Left ventricle myocardium superior (tissue), 1 donor: ENCODE results near the gene TPO. TPM values are rescaled to one million over a fixed set of nuclear protein-coding genes. Genes with fewer than 3 reads are reported as not detected.
"Not testable (repeated sequence)": the region's sequence is repeated elsewhere in the genome, so short reads cannot be mapped to it uniquely, and the experiment has no call there.

ENCODE experiments used
- ATAC-seq: fragments of 200-7000 bp; cut with Tn5 transposase; one replicate; pipeline ENCODE4 v1.9.1; 2020; ENCODE audit warnings: mild to moderate bottlenecking, moderate library complexity
- DNase-seq: peaks from one replicate; pipeline ENCODE4 v3.0.0-alpha.2; 2020
- intact Hi-C: fragments of 100-400 bp; cut with micrococcal nuclease; formaldehyde crosslinking; loops from one replicate; pipeline ENCODE4 v1.11.0; 2022
- long read RNA-seq: library from polyadenylated mRNA; unstranded; transcript quantifications from one replicate; pipeline ENCODE4 v2.0.0, GENCODE V29; 2021
- total RNA-seq: library from RNA; stranded (reverse); fragmentation: NEBNext Ultra II Directional; extraction: Animal tissue kit (Norgen Biotek cat#: 25700); gene quantifications from one replicate; pipeline ENCODE4 v1.2.1, GENCODE V29; 2021
- donor health status: DM: no; HTN: yes; CAD: no; lungs with severe emphysema.

Gene TPO
- 10.0 TPM for total RNA-seq
- long read RNA-seq, partial matches to known transcripts, result 2 of 3 reads
- long read RNA-seq, other reads (novel, unspliced or antisense), result 0 of 3 reads

DNA sequence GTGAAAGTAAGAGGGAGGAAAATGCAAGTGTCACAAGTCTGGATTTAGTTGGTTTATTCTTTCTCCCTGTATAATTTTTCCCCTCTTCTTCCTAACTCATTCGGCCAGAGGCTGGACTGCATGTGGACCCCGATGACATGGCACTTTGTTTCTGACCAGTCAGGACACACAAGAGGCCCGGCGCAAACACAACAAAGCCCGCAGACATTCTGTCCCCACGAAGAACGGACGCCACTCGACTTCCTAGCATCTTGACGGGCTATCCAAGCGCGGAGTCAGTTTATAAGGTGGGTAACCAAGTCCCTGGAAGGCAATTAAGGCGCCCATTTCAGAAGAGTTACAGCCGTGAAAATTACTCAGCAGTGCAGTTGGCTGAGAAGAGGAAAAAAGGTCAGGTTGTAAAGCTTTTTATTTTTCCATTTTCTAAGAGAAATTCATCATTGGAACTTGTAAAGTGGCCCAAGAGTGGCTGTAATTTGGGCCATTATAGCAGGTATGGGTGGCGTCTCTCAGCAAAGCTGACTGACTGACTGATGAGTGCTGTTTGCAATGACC, at the start of gene TPO:
TSS of gene TPO (plus strand) at position 308 of the 555 bp plus-strand sequence. CDS start 946 bp downstream, outside the sequence.
- ATAC-seq (no peak), DNase-seq (no peak)
- intact Hi-C loops, result no loop called here

DNA sequence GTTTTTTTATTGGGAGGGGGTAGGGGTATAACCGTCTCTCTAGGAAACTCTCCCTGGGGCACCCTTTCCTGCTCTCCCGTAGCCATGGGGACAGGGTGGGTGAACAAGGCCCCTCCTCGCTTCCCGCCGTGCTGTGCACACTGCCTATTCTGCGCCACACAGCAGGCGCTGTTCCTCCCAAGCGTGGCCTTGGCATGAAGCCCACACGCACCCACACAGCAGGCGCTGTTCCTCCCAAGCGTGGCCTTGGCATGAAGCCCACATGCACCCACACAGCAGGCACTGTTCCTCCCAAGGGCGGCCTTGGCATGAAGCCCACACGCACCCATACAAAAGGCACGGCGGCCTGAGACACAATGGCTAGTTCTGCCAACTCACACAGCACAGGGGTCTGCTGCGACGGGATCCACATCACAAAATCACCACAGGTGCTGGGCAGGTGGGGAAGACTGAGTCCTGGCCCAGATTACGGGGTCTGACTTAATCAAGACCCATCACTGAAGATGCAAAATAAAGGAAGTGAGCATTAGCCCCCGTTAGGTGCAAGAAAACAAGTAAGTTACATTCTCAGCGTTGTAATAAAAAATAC, 46.6 kb upstream of the TPO start:
- DNase-seq (peak; percentile 73), ATAC-seq (peak; percentile 57)
- intact Hi-C loops, result no loop called here

DNA sequence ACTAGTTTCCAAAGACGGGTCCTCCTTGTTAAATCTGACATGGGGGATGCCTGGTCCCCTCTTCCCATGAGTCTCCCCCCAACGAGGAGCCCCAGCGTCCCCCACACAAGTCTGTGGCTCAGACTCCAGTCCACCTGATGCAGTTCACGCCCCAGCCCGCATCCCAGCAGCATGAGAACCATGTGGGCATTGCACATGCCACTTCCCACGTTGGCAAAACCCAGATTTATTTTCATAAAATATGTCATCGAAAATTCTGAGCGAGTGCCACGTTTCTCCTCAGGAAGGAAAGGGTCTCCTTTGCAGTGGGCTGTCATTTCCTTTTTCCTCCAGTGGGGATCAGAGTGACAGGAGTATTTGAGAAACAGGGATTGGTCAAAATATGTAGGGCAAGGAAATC, 45.7 kb upstream of the TPO start:
- intact Hi-C loops, result no loop called here
- ATAC-seq (no peak), DNase-seq (no peak)

DNA sequence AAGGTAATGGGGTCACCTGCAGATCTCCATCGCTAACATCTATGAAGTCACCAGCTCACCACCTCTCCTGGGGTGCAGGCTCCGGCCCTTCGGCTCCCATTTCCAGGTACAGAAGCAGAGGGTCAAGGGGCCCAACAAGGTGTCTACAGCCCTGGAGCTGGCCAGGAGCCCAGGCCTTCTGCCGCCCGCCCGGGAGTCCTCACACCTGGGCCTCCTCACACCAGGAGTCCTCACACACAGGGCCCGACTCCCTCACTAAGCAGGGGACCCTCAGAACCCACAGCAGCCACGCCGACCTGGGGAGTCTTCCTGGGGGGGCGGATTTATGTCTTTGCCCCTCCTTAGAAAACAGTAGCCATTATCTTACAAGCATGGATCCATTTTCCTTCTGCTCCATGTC, 43.4 kb upstream of the TPO start:
- no peak for DNase-seq
- ATAC-seq, result no peak
- intact Hi-C loops, result no loop called here

DNA sequence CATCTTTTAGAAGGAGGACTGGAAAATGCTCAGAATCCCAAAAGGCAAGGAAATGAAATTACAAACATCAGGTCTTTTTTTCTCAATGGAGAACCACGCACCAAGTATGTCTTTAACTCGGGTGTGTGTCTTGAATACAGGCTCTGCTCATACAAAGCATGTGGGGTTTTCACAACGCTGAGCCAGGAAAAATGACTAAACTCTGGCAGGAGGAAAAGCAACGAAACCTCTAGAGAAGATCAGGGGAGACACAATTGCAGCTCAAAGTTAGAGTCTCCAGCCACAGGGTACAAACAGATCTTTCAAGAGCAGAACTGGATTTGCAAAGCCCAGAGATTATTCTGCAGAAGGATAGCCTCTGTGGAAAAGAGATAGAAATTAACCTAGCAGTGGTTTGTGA, 42.8 kb upstream of the TPO start:
- intact Hi-C loops, result no loop called here
- DNase-seq, result no peak
- ATAC-seq, result no peak

DNA sequence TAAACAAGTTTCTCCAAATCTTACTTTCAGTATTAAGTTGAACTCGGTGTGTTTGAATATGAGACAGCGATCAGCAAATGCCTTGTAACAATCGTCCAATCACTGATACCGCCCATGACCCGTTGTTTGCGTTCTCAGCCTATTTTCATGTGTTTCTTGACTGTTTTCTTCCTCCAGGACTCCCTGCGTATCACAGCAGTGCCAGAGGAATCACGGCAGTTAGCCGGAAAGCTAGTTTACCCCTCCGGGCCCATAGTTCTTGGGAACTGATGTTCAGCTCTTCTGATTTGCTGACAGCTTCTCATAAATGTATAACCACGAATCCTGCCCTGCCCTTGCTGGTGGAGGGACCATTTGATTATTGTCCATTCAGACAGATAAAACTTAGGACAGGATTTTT, 42.2 kb upstream of the TPO start:
- DNase-seq (no peak), ATAC-seq (no peak)
- intact Hi-C loops, result no loop called here

DNA sequence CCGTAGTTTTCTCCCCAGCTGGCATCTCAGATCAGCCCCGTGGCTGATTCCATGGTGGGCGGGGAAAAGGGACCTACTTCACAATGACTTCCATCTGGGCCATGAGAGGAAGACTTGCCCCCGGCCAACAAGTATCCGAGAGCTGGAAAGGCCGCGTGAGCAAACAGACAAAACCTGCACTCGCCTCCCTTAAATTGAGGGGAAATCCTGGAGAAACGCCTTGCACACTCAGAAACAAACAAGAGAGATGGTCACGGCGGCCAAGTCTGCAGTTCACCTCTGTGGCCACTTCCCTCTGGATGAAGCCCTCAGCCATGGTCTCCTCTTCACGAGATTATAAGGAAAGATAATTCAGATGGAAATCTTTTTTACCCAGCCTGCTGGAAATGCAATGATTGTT, 39.4 kb upstream of the TPO start:
- peak; percentile 58 for ATAC-seq
- intact Hi-C loops, result no loop called here
- no peak for DNase-seq

DNA sequence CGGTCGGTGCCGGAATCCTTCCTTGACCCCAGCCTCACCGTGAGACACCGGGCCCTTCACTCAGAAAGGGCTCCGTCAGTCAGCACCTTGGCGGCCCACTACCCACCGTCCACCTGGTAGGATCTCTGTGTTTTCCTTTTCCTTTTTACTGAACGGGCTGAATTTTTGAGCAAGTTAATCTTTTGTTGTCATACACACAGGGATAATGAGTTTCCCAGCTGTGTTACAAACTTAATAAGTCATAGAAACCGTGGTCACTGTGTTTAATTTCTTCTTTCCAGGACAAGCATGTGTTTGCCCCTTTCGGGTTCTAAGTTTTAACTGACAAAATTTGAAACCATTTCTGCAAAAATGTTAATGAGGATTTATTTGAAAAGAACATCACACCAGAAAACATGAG, 39.0 kb upstream of the TPO start:
- intact Hi-C loops, result no loop called here
- ATAC-seq (peak; percentile 15), DNase-seq (no peak)

DNA sequence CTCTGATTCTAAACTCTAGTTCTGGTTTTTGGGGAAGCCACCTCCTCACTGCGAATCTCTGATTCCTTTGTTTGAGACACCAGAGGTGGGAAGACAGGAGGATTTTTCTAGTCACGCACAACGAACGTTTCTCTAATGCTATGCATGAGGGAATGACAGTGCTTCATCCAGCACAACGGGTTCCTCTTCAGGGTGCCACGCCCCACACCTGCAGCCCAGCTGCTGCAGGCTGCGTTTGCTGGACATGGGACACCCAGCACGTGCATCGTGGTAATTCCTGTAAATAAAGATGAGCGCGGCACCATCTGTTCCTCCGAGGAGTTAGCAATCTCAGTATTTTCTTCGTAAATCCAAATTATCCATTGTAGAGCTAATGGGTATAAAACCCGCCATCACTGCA, 37.5 kb upstream of the TPO start:
- intact Hi-C loops, result no loop called here
- ATAC-seq, result no peak
- no peak for DNase-seq

DNA sequence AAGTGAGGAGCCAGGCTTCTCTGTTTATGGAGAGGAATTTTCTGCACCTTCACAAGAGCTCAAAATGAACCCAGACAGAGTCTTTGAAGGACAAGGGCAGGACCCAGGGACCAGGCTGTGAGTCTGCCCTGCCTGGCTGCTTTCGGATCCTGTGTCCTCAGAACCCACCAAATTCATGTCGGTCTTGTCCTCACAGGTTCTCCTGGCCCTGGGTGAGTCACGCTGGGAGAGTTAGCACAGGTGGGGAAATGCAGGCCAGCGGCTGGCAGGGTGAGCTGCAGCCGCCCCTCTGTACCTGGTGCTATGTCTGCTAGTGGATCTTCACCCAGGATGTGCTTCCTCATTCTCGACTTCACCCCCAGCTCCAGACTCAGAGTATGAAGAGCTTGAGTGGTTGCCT, 35.8 kb upstream of the TPO start:
- intact Hi-C loops, result no loop called here

DNA sequence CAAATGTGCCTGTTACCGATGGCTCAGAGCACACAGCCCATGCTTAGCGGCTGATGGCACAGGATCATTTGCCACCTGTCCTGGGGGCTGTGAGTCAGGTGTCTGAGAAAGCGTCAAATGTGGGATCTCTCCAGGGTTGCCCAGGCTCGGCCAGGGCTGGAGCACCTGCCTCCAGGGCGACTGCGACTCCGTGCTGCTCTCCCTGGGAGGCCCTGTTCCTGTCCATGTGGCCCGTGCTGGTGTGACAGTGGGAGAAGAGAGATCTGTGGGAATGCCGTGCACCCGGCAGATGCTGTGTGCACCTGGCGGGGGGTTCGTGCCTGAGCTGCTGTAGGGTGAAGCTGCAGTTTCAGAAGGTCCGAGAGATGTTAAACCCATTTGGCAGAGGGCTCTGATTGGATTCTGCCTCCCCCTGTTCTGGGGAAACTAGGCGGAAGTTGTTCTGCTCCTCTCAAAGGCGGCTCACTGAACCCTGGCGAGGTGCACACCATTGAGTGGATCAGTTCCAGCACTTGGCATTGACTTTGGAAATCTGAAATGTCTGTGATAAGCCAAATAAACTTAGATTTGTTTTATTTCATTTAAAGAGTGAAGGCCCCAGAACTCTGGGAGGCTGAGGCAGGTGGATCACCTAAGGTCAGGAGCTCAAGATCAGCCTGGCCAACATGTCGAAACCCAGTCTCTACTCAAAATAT, 34.7 kb upstream of the TPO start:
- intact Hi-C loops, result no loop called here
- DNase-seq, result no peak

More for the DNA sequence above, 35.8 kb upstream of the TPO start:
- DNase-seq, result no peak
- ATAC-seq, result no peak

DNA sequence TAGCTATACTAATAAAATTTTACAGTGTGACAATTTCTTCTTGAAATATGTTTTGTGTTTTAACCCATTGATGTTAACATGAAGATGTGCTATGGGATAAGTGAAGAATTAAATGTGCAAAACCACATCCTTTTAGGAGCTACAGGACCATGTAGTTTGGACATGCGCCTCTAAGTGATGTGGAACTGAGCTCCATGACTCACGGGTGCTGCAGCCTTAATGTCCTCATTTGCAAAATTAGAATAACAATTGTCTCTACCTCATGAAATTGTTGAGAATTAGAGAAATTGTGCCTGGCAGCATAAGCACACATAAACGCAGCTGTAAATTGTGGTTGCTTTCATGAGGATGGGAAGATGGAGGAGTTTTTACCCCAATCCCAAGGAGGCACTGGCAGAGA, 31.6 kb upstream of the TPO start:
- intact Hi-C loops, result no loop called here
- ATAC-seq (no peak), DNase-seq (no peak)

More for the DNA sequence above, 34.7 kb upstream of the TPO start:
- ATAC-seq, result no peak

DNA sequence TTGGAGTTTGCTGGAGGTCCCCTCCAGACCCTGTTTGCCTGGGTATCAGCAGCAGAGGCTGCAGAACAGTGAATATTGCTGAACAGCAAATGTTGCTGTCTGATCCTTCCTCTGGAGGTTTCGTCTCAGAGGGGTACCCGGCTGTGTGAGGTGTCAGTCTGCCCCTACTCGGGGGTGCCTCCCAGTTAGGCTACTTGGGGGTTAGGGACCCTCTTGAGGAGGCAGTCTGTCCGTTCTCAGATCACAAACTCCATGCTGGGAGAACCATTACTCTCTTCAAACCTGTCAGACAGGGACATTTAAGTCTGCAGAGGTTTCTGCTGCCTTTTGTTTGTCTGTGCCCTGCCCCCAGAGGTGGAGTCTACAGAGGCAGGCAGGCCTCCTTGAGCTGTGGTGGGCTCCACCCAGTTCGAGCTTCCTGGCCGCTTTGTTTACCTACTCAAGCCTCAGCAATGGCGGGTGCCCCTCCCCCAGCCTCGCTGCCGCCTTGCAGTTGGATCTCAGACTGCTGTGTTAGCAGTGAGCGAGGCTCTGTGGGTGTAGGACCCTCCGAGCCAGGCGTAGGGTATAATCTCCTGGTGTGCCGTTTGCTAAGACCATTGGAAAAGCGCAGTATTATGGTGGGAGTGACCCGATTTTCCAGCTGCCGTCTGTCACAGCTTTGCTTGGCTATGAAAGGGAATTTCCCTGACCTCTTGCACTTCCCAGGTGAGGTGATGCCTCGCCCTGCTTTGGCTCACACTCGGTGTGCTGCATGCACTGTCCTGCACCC, 25.1 kb upstream of the TPO start:
- DNase-seq, intact Hi-C loops, ATAC-seq: not testable (repeated sequence)

DNA sequence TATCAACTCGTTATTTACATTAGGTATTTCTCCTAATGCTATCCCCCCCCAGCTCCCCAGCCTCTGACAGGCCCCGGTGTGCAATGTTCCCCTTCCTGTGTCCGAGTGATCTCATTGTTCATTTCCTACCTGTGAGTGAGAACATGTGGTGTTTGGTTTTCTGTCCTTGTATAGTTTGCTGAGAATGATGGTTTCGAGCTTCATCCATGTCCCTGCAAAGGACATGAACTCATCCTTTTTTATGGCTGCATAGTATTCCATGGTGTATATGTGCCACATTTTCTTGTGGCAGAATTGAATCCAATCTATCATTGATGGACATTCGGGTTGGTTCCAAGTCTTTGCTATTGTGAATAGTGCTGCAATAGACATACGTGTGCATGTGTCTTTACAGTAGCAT, 23.1 kb upstream of the TPO start:
- ATAC-seq, intact Hi-C loops, DNase-seq: not testable (repeated sequence)

DNA sequence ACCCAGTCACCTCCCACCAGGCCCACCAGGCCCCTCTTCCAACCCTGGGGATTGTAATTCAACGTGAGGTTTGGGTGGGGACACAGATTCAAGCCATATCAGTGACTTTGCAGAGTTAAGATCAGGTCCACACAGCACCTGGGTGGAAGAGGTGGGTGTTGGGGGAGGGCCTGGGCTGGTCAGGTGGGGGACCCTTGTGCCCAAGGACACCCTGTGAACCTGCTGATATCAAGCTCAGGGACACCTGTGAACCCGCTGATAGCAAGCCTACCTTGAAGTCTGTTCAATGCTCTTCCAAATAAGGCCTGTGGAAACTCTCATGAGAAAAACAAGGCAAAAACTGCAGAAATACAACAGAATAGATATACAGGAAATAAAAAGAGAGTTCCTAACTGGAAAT, 19.9 kb upstream of the TPO start:
- intact Hi-C loops, result no loop called here
- no peak for DNase-seq
- no peak for ATAC-seq

DNA sequence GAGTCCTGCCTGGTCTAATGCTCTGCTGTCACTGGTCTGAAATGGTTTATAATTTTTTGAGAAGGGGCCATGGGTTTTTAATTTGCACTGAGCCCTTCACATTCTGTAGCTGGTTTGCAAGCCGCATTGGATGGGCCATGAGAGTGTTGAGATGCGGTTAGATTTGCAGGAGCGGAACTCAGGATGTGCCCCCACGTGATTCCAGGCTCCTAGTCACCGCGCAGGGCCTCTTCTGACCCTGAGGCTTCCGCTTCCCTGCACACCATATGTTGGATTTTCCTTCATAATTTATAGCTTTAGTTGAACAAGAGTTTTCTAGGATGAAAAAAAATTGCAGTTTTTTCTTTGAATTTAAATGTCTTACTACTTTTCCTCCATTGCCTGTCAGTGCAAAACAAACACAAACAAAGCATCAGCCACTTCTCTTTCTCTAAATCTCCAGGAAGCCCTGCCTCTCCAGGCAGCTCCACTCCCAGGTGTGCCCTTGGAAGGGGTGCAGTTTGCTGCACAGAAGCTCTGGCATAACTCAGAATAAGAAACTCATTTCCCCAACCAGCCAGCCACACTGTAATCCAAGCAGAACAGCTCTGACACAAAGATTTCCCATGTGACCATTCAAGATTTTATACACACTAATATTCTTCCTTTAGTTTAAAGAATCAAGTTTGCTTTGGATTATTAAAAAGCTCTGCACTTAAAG, 18.4 kb upstream of the TPO start:
- DNase-seq (no peak), ATAC-seq (no peak)
- intact Hi-C loops, result no loop called here

DNA sequence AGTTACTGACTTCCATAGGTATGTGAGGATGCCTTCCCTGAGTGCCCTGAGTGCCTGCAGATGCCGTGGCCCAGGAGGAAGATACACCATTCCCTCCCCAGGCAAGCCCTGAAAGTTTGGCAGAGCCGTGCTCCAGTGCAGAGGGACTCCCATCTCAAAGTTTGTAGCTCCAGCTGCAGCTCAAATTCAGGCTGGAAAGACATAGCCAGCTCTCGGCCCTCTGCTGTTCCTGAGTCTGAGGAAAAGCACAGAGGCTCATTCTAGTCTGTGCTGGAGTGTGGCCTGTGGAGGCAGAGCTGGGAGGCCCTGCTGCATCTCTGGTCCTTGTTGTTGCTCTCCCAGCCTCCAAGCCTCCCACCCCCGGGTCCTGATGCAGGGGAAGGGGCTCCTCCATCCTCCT, 15.9 kb upstream of the TPO start:
- intact Hi-C loops, result no loop called here
- ATAC-seq, result no peak

DNA sequence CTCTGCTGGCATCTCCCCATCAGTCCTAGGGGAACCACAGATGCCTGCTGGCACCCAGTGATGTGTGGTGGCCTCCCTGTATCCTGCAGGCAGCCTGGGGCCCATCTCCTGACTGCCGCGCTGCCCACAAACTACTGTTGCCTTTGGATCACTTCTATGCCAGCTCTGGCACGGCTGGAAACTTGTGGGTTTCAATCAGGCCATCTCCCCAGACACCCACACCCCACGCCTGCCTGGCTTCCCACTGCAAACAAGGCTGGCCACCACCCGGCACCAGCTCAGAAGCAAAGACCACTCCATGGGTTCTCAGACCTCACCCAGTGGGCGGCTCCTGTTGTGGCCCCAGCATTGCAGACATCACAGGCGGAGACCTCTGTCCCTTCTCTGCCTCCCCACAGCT, 15.1 kb upstream of the TPO start:
- intact Hi-C loops, result no loop called here
- no peak for ATAC-seq
- DNase-seq, result no peak

More for the DNA sequence above, 15.9 kb upstream of the TPO start:
- DNase-seq, result no peak

DNA sequence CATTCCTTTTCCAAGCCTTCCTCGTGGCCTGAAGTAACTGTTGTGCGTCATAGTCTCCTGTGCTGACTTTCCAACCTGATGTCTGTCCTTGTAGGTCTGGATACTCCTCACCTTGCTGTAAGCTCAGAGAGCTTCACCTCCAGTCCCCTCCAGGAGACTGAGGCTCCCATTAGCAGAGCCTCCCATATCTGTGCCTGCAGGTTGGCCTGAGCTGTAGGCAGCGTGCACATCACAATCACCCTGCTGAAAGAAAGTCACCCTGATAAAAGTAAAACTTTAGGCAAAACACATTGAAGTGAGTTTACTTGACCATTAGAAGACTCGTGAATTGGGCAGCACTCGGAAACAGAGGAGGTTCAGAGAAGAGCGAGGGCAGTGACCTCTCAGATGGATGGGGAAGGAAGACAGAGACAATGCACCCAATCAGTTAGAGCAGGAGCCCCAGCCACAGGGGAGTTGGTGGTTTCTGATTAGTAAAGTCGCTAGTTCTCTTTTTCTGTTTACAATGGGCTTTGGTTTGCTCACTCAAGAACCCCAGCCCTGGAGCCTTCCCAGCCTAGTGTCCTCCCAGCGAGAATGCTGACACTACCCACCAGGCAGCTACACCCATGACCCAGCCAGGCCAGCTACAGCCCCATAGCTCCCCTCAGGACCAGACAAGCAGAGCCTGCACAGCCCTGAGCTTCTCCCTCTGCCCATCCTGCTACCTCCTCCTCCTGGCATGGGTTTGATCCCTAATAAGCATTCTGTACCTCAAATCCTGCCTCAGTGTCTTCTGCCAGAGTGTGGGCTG, 12.1 kb upstream of the TPO start:
- no peak for ATAC-seq
- DNase-seq, result no peak
- intact Hi-C loops, result no loop called here
